Measurements from ENCODE around the gene MAPK4. TPM values are rescaled to one million over a fixed set of nuclear protein-coding genes. Genes with fewer than 3 reads are reported as not detected.

MAPK4 gene
- total RNA-seq, 1 donor from 2014 or later: 2.2 TPM

GRCh38 chr18:50662177-50662576, 102.3 kb downstream of the MAPK4 start:
- H3K27me3 ChIP-seq: no peaks in the 10 kb centered on the region
- H3K4me3 ChIP-seq: no peak overlapping the region
- intact Hi-C loops (cut with DNase I): loop anchor here (5.0 kb wide), 1 partner anchor 305 kb away; no protein-coding TSS in a partner anchor
- no peaks in the 10 kb centered on the region for H3K36me3 ChIP-seq
- no peaks in the 10 kb centered on the region for H3K4me1 ChIP-seq
- H3K27ac ChIP-seq: no peak overlapping the region
- TF ChIP-seq POLR2AphosphoS5 (IDR thresholded peaks at IDR 0.05; ENCODE audit: insufficient read depth in 1 of 2, low read depth in 1 of 2) (no peak), POLR2A (IDR thresholded peaks at IDR 0.05) (no peak), CTCF (IDR thresholded peaks at IDR 0.05) (no peak)
- no peak for DNase-seq (ENCODE audit: extremely low spot score in 2 of 2)
- H3K9me3 ChIP-seq: no peaks in the 10 kb centered on the region

- H3K36me3 ChIP-seq: no peaks in the 10 kb centered on the region
- no peaks in the 10 kb centered on the region for H3K27me3 ChIP-seq
- no peaks in the 10 kb centered on the region for H3K4me1 ChIP-seq
- H3K9me3 ChIP-seq: no peaks in the 10 kb centered on the region
- H3K27ac ChIP-seq: no peak overlapping the region
- intact Hi-C loops (cut with DNase I): loop anchor here (5.0 kb wide), 1 partner anchor 306 kb away; no protein-coding TSS in a partner anchor
- TF ChIP-seq CTCF (IDR thresholded peaks at IDR 0.05): no peak
- no peak for TF ChIP-seq POLR2A (IDR thresholded peaks at IDR 0.05)
- TF ChIP-seq POLR2AphosphoS5 (IDR thresholded peaks at IDR 0.05; ENCODE audit: insufficient read depth in 1 of 2, low read depth in 1 of 2): no peak
- no peak for DNase-seq (ENCODE audit: extremely low spot score in 2 of 2)
- no peak overlapping the region for H3K4me3 ChIP-seq
These were observed 103.0 kb downstream of the MAPK4 start for GRCh38 chr18:50662775-50663383.

- Histone ChIP-seq H3K27ac (no peak overlapping the region), H3K9me3 (no peaks in the 10 kb centered on the region), H3K4me1 (no peaks in the 10 kb centered on the region), H3K27me3 (no peaks in the 10 kb centered on the region), H3K36me3 (no peaks in the 10 kb centered on the region), H3K4me3 (no peak overlapping the region)
- no peak for TF ChIP-seq CTCF (IDR thresholded peaks at IDR 0.05)
- no peak for TF ChIP-seq POLR2AphosphoS5 (IDR thresholded peaks at IDR 0.05; ENCODE audit: insufficient read depth in 1 of 2, low read depth in 1 of 2)
- no peak for DNase-seq (ENCODE audit: extremely low spot score in 2 of 2)
- intact Hi-C loops (cut with DNase I): loop anchor here (5.0 kb wide), 1 partner anchor 307 kb away; no protein-coding TSS in a partner anchor
These were observed 103.9 kb downstream of the MAPK4 start for GRCh38 chr18:50663626-50664441.

GRCh38 chr18:50665015-50665414, 105.1 kb downstream of the MAPK4 start:
- Histone ChIP-seq H3K36me3 (no peaks in the 10 kb centered on the region), H3K27ac (no peak overlapping the region), H3K4me1 (no peaks in the 10 kb centered on the region), H3K27me3 (no peaks in the 10 kb centered on the region), H3K9me3 (no peaks in the 10 kb centered on the region), H3K4me3 (no peak overlapping the region)
- intact Hi-C loops (cut with DNase I): no loop called here
- no peak for DNase-seq (ENCODE audit: extremely low spot score in 2 of 2)
- TF ChIP-seq POLR2AphosphoS5 (IDR thresholded peaks at IDR 0.05; ENCODE audit: insufficient read depth in 1 of 2, low read depth in 1 of 2) (no peak), POLR2A (IDR thresholded peaks at IDR 0.05) (no peak)

GRCh38 chr18:50665519-50665918, 105.6 kb downstream of the MAPK4 start:
- TF ChIP-seq POLR2AphosphoS5 (IDR thresholded peaks at IDR 0.05; ENCODE audit: insufficient read depth in 1 of 2, low read depth in 1 of 2) (no peak), POLR2A (IDR thresholded peaks at IDR 0.05) (no peak), CTCF (IDR thresholded peaks at IDR 0.05) (no peak)
- Histone ChIP-seq H3K36me3 (no peaks in the 10 kb centered on the region), H3K4me1 (no peaks in the 10 kb centered on the region), H3K4me3 (no peak overlapping the region), H3K27me3 (no peaks in the 10 kb centered on the region), H3K27ac (no peak overlapping the region), H3K9me3 (no peaks in the 10 kb centered on the region)
- intact Hi-C loops (cut with DNase I): no loop called here
- DNase-seq (ENCODE audit: extremely low spot score in 2 of 2): no peak
